Measurements from ENCODE around the gene CDKN1C. TPM values are rescaled to one million over a fixed set of nuclear protein-coding genes. Genes with fewer than 3 reads are reported as not detected.

Gene CDKN1C
- total RNA-seq, 1 experiment from 2014 or later, result 2.9 TPM

DNA sequence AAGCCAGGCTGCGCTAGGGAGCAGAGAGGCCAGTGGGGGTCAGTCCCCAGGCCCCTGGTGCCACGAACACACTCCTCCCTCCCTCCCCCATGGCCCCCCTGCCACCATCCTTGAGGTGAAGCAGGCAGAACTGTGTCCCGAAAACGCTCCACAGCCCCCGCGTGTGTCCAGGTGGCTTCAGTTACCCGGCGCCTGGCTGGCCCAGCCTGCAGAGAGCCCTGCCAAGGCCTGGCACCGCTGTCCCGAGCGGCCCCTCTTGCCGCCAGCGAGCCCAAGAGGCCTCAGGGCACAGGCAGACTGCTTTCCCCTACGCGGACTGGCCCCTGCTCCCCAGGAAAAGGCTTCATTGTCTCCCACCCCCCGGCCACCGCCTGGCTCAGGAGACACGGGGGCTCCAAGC is 27.7 kb downstream of the CDKN1C start:
- no peaks in the 10 kb centered on the region for H3K36me3 ChIP-seq (ENCODE audit: insufficient read depth, low read length, poor library complexity, severe bottlenecking)
- ChIA-PET CTCF (no interaction called here), POLR2A (ENCODE audit: low non-redundant PET) (no interaction called here)
- H3K27me3 ChIP-seq (replicated peaks; ENCODE audit: insufficient read depth, low read depth, low read length, poor library complexity), result peaks cover 24% of the 10 kb centered on the region
- no peak overlapping the region for H3K4me3 ChIP-seq (ENCODE audit: low read depth, low read length, poor library complexity, severe bottlenecking)
- no peak overlapping the region for H3K27ac ChIP-seq (ENCODE audit: low read depth, low read length, poor library complexity, severe bottlenecking)
- no peak for DNase-seq (ENCODE audit: low spot score)
- TF ChIP-seq, protein P1, sequence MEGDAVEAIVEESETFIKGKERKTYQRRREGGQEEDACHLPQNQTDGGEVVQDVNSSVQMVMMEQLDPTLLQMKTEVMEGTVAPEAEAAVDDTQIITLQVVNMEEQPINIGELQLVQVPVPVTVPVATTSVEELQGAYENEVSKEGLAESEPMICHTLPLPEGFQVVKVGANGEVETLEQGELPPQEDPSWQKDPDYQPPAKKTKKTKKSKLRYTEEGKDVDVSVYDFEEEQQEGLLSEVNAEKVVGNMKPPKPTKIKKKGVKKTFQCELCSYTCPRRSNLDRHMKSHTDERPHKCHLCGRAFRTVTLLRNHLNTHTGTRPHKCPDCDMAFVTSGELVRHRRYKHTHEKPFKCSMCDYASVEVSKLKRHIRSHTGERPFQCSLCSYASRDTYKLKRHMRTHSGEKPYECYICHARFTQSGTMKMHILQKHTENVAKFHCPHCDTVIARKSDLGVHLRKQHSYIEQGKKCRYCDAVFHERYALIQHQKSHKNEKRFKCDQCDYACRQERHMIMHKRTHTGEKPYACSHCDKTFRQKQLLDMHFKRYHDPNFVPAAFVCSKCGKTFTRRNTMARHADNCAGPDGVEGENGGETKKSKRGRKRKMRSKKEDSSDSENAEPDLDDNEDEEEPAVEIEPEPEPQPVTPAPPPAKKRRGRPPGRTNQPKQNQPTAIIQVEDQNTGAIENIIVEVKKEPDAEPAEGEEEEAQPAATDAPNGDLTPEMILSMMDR (conservative IDR thresholded peaks at IDR 0.05; ENCODE audit: low read depth, low read length), result no peak
- TF ChIP-seq EZH2 (IDR thresholded peaks at IDR 0.05; ENCODE audit: borderline replicate concordance, low read depth, low read length, poor library complexity, severe bottlenecking), result no peak
- H3K9me3 ChIP-seq (ENCODE audit: low read depth, low read length, poor library complexity, severe bottlenecking), result no peaks in the 10 kb centered on the region
- no TSS peak for BruUV-seq (replicated peaks)
- intact Hi-C loops (cut with micrococcal nuclease; ENCODE audit: unreplicated experiment), result no loop called here
- no peaks in the 10 kb centered on the region for H3K4me1 ChIP-seq (ENCODE audit: insufficient read depth, low read length, poor library complexity, severe bottlenecking)

DNA sequence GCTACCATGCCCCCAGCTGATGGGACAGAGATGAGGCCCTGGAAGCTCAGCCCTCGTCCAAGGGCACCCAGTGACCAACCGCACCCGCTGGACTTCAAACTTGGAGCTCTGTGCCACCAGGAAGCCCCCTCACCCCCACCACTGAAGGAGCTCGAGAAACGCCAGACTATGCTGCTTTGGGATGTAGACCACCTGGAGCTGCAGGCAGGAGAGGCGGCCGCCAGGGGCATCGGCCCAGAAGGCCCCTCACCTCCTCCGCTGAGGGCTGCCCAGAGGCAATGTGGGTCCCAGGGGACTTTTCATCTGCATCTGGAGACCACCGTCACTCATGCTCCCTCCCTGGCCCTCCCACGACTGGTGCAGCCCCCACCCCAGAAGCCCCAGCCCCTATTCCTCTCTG is 28.3 kb downstream of the CDKN1C start:
- Histone ChIP-seq H3K9me3 (ENCODE audit: low read depth, low read length, poor library complexity, severe bottlenecking) (no peaks in the 10 kb centered on the region), H3K4me1 (ENCODE audit: insufficient read depth, low read length, poor library complexity, severe bottlenecking) (no peaks in the 10 kb centered on the region), H3K36me3 (ENCODE audit: insufficient read depth, low read length, poor library complexity, severe bottlenecking) (no peaks in the 10 kb centered on the region), H3K4me3 (ENCODE audit: low read depth, low read length, poor library complexity, severe bottlenecking) (no peak overlapping the region), H3K27ac (ENCODE audit: low read depth, low read length, poor library complexity, severe bottlenecking) (no peak overlapping the region), H3K27me3 (replicated peaks; ENCODE audit: insufficient read depth, low read depth, low read length, poor library complexity) (peaks cover 18% of the 10 kb centered on the region)
- no TSS peak for BruUV-seq (replicated peaks)
- intact Hi-C loops (cut with micrococcal nuclease; ENCODE audit: unreplicated experiment), result no loop called here
- DNase-seq (ENCODE audit: low spot score), result no peak
- ChIA-PET CTCF (no interaction called here), POLR2A (ENCODE audit: low non-redundant PET) (no interaction called here)
- no peak for TF ChIP-seq EZH2 (IDR thresholded peaks at IDR 0.05; ENCODE audit: borderline replicate concordance, low read depth, low read length, poor library complexity, severe bottlenecking)
- TF ChIP-seq, protein P1 (conservative IDR thresholded peaks at IDR 0.05; ENCODE audit: low read depth, low read length), result no peak

DNA sequence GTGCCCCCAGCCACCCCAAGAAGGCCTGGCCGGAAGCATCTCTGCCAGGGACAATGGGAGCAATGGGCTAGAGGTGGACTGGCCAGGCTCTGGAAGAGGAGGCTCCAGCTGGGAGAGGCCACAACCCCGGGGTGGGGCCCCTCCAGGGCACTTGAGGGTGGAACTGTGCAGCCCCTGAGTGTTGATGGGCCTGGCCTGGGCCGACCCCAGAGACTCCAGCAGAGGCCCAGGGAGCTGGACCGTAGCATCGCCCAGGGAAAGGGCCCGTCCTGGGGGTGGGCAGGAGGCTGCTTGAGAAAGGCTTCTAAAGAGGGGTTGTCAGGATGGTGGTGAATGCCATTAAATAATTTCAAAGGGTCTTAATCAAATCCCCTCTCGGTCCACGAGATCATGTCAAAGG is 30.4 kb downstream of the CDKN1C start:
- no peaks in the 10 kb centered on the region for H3K27me3 ChIP-seq (replicated peaks; ENCODE audit: insufficient read depth, low read depth, low read length, poor library complexity)
- intact Hi-C loops (cut with micrococcal nuclease; ENCODE audit: unreplicated experiment), result no loop called here
- H3K4me1 ChIP-seq (ENCODE audit: insufficient read depth, low read length, poor library complexity, severe bottlenecking), result no peaks in the 10 kb centered on the region
- no peaks in the 10 kb centered on the region for H3K9me3 ChIP-seq (ENCODE audit: low read depth, low read length, poor library complexity, severe bottlenecking)
- CTCF ChIA-PET, result no interaction called here
- DNase-seq (ENCODE audit: low spot score), result no peak
- no peak overlapping the region for H3K4me3 ChIP-seq (ENCODE audit: low read depth, low read length, poor library complexity, severe bottlenecking)
- POLR2A ChIA-PET (ENCODE audit: low non-redundant PET), result no interaction called here
- no peaks in the 10 kb centered on the region for H3K36me3 ChIP-seq (ENCODE audit: insufficient read depth, low read length, poor library complexity, severe bottlenecking)
- no TSS peak for BruUV-seq (replicated peaks)
- no peak overlapping the region for H3K27ac ChIP-seq (ENCODE audit: low read depth, low read length, poor library complexity, severe bottlenecking)
- TF ChIP-seq, protein P1 (conservative IDR thresholded peaks at IDR 0.05; ENCODE audit: low read depth, low read length), result no peak
- no peak for TF ChIP-seq EZH2 (IDR thresholded peaks at IDR 0.05; ENCODE audit: borderline replicate concordance, low read depth, low read length, poor library complexity, severe bottlenecking)
